GM12878 (cell line): ENCODE measurements around the gene PHLDB1. TPM values are rescaled to one million over a fixed set of nuclear protein-coding genes. Genes with fewer than 3 reads are reported as not detected.
A peak's percentile ranks its signal among the peaks of the same experiment; 100 is the strongest.

Experiments used
- ATAC-seq: fragments of 200-7000 bp; cut with Tn5 transposase; 3 replicates; pipeline ENCODE4 v1.9.1; 2020; ENCODE audit warnings: mild to moderate bottlenecking, moderate library complexity
- BruUV-seq: library from RNA; stranded (reverse); fragments of 400-500 nt; replicated peaks from 2 replicates; lab custom pipeline; 2021; lab: Mats Ljungman, UMichigan
- CTCF ChIA-PET: fragments of 300-600 bp; sonication (Branson Sonifier 250); formaldehyde crosslinking; extraction: SDS; loops from one replicate; lab custom pipeline; 2021; ENCODE audit warnings: inconsistent platforms; lab: Yijun Ruan, JAX
- POLR2A ChIA-PET: fragments of 350-600 bp; formaldehyde crosslinking; extraction: SDS; loops from one replicate; lab custom pipeline; 2021; ENCODE audit warnings: inconsistent platforms; lab: Charles Lee
- RAD21 ChIA-PET: fragments of 300-600 bp; sonication (Branson Sonifier 250); formaldehyde crosslinking; loops from one replicate; lab custom pipeline; 2023; ENCODE audit warnings: antibody characterized with exemption; ENCODE audit not compliant: unreplicated experiment; lab: Charles Lee
- SMC1A ChIA-PET: fragments of 300-600 bp; sonication (Branson Sonifier 250); formaldehyde crosslinking; loops from one replicate; lab custom pipeline; 2023; ENCODE audit not compliant: unreplicated experiment, uncharacterized antibody; lab: Charles Lee
- DNase-seq: peaks from one replicate; pipeline ENCODE4 v3.0.0-alpha.2; 2011; ENCODE audit warnings: low read depth, low spot score
- FAIRE-seq: peaks from 3 replicates; lab custom pipeline; 2011; peaks lifted over from hg19 to GRCh38; lab: Jason Lieb, UNC
- H2AFZ ChIP-seq: 2 replicates; pipeline ENCODE4 v1.6.0; 2011; ENCODE audit warnings: low read depth, low read length, control low read depth; ENCODE audit not compliant: control insufficient read depth
- H3K27ac ChIP-seq: 2 replicates; pipeline ENCODE4 v1.5.1; 2011; ENCODE audit warnings: control low read depth; ENCODE audit not compliant: control insufficient read depth, insufficient read depth
- H3K27me3 ChIP-seq, 2 experiments: replicated peaks in 1 of 2; 2 replicates each; pipeline versions ENCODE4 v1.6.0 to v1.6.1; 2011; ENCODE audit warnings: low read length in 1 of 2; ENCODE audit not compliant: control insufficient read depth in 2 of 2, insufficient read depth in 2 of 2
- H3K36me3 ChIP-seq, 2 experiments: 2 replicates each; pipeline ENCODE4 v1.5.1; 2011; ENCODE audit warnings: low read length in 1 of 2; ENCODE audit not compliant: control insufficient read depth in 2 of 2, insufficient read depth in 2 of 2
- H3K4me1 ChIP-seq: 2 replicates; pipeline ENCODE4 v1.6.1; 2011; ENCODE audit warnings: mild to moderate bottlenecking, low read length, moderate library complexity, mixed read lengths; ENCODE audit not compliant: control insufficient read depth, insufficient read depth
- H3K4me2 ChIP-seq: 2 replicates; pipeline ENCODE4 v1.6.0; 2011; ENCODE audit warnings: control low read depth; ENCODE audit not compliant: control insufficient read depth, insufficient read depth
- H3K4me3 ChIP-seq: fragments of 200-600 bp; sonication (generic); 2 replicates; pipeline ENCODE4 v1.5.1; 2016
- H3K79me2 ChIP-seq: 2 replicates; pipeline ENCODE4 v1.6.0; 2011; ENCODE audit warnings: low read length; ENCODE audit not compliant: control insufficient read depth, insufficient read depth
- H3K9ac ChIP-seq: 2 replicates; pipeline ENCODE4 v1.8.0; 2011; ENCODE audit warnings: low read length, control low read depth, mixed read lengths; ENCODE audit not compliant: control insufficient read depth, insufficient read depth
- H3K9me3 ChIP-seq: replicated peaks from 3 replicates; pipeline ENCODE4 v1.5.1; 2011; ENCODE audit warnings: mild to moderate bottlenecking, low read length; ENCODE audit not compliant: control insufficient read depth, insufficient read depth
- H4K20me1 ChIP-seq: 2 replicates; pipeline ENCODE4 v1.6.0; 2011; ENCODE audit not compliant: control insufficient read depth, insufficient read depth
- DPF2 ChIP-seq: fragments of 450-650 bp; IDR thresholded peaks from 2 replicates; pipeline ENCODE4 v1.6.1; 2017; ENCODE audit warnings: mild to moderate bottlenecking
- HDAC6 ChIP-seq: fragments of 200-600 bp; sonication (generic); IDR thresholded peaks from one replicate; pipeline ENCODE4 v1.8.0; 2017; ENCODE audit warnings: antibody characterized with exemption; ENCODE audit not compliant: unreplicated experiment
- JUNB ChIP-seq: IDR thresholded peaks from 2 replicates; pipeline ENCODE4 v1.6.1; 2016; ENCODE audit warnings: antibody characterized with exemption, mild to moderate bottlenecking
- SUPT20H ChIP-seq: IDR thresholded peaks from 2 replicates; pipeline ENCODE4 v1.6.1; 2011; ENCODE audit warnings: low read depth, mild to moderate bottlenecking, low read length, moderate library complexity, borderline replicate concordance; ENCODE audit not compliant: control insufficient read depth
- ZNF24 ChIP-seq: fragments of 450-650 bp; IDR thresholded peaks from 2 replicates; pipeline ENCODE4 v1.6.1; 2017; ENCODE audit warnings: antibody characterized with exemption, mild to moderate bottlenecking
- WGBS: methylation state at CpG from one replicate; pipeline ENCODE4 v1.1.6; 2016; ENCODE audit warnings: low lambda C conversion rate; ENCODE audit not compliant: insufficient replicate concordance, insufficient coverage; ENCODE audit errors: missing lambda C conversion rate; 5-methylcytosine and 5-hydroxymethylcytosine counted together
- in situ Hi-C: fragments of 300-500 bp; cut with MboI; formaldehyde crosslinking; loops from 9 replicates; pipeline ENCODE4 v1.14.3; 2018; ENCODE audit warnings: mixed read lengths
- intact Hi-C: fragments of 100-400 bp; cut with micrococcal nuclease; formaldehyde crosslinking; loops from one replicate; pipeline ENCODE4 v1.14.2; 2022; ENCODE audit not compliant: unreplicated experiment
- polyA plus RNA-seq, 11 experiments: library from polyadenylated mRNA; depleted of rRNA in 4 of 11; unstranded in 6 of 11; stranded (reverse) in 5 of 11; fragments of >200 nt; fragmentation: Nextera tagmentation in 4 of 11; fragmentation: Illumina TruSeq in 1 of 11; extraction: Ambion mirVana in 4 of 11; extraction: Trizol in 1 of 11; gene quantifications; 1 replicate in 1 of 11; 2 replicates in 10 of 11; pipeline versions ENCODE4 v1.2.1 to v1.2.3, GENCODE V29; 2011 to 2016; ENCODE audit warnings: inconsistent platforms in 2 of 11, missing spikeins in 2 of 11, low read depth in 1 of 11
- total RNA-seq, 4 experiments: library from RNA; depleted of rRNA in 3 of 4; stranded (reverse); fragments of >200 nt in 3 of 4; fragmentation: Illumina TruSeq in 1 of 4; extraction: Trizol in 1 of 4; gene quantifications; 2 replicates each; pipeline versions ENCODE4 v1.2.1 to v1.2.3, GENCODE V29; 2013 to 2021
- TF ChIP-seq, protein P1 (sequence below), 3 experiments: IDR thresholded peaks in 2 of 3; conservative IDR thresholded peaks in 1 of 3; 2 replicates each; pipeline ENCODE4 v1.5.1; 2011; ENCODE audit warnings: low read depth in 3 of 3, low read length in 3 of 3, mild to moderate bottlenecking in 3 of 3, control low read depth in 2 of 3, moderate library complexity in 2 of 3, inconsistent platforms in 1 of 3, mixed read lengths in 1 of 3; ENCODE audit not compliant: control insufficient read depth in 2 of 3, insufficient read depth in 1 of 3; ENCODE audit errors: extremely low read depth in 1 of 3

The PHLDB1 gene
- total and polyA plus RNA-seq, 10 of the 15 experiments (the other 5 are each of a cell fraction or from before 2014, with no cell fraction given), result 0.03 to 0.26 (median 0.18) TPM; not detected in 4

DNA sequence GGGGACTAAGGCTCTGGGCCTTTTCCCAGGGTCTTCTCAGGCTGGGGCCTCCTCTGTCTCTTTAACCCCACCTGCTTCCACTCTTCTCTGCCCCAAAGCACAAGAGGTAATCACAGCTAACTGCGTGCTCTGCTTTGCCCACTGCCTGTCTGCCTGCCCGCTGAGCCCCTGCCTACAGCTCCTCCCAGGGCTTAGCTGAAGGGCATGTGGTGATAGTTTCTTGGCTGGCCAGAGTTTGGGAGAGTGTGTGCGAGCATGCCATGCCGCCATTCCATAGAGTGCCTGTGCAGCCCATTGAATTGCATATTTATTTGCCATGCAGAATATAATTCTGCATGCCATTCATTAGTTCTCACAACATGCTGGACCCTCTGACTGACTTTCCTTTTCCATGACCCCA is 32.5 kb downstream of the PHLDB1 start (continued):
- TF ChIP-seq SUPT20H (no peak), JUNB (no peak), HDAC6 (no peak)
- TF ChIP-seq, all 136 proteins: peak for 0

DNA sequence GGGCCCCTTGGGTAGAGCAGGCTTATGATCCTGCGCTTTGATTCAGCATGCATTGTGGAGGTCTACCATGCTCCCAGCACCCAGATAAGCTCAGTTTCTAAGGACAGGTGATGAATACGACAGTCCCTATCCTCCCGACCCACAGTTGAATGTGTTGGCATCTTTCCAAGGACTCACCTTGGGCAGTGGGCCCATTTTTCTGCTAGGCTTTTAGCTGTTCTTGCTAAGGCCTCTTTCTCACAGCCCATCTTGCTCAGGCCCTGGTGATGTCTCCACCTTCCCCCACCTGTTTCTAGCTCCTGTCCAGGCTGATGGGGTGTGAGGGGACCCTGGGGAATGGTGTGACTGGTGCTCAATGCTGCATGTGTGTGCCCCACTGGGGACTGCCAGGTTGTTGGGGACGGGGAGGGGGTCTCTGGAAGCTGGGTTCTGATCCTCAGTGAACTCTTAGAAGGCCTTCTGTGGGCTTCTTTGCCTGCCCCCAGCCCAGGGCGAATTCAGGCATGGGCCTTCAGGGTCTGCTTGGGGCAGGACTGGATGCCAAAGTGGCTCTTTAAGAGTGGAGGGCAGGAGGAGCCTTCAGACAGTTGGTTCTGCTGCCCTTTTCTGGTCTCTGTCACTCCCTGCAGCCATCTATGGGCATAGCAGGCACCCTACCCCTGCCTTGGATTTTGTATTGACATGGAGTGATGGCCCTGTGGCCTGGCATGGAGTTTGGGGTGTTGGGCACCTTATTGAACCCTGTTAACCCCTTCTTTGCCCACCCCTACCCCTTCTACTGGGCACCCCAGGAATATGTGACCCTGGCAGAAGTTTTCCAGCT is 33.1 kb downstream of the PHLDB1 start:
- CTCF ChIA-PET, result no interaction called here
- ATAC-seq, result 0 out of 3 replicates have a peak, but pooled peaks have one; percentile 29

More for the DNA sequence above, 33.1 kb downstream of the PHLDB1 start:
- no peaks in the 10 kb centered on the region for H3K9me3 ChIP-seq
- intact Hi-C loops, result no loop called here
- peaks cover 3 to 4% of the 10 kb centered on the region in 2 experiments for H3K27me3 ChIP-seq
- no peak overlapping the region for H3K4me3 ChIP-seq
- ChIA-PET POLR2A (no interaction called here), RAD21 (no interaction called here), SMC1A (no interaction called here)
- H3K4me1 ChIP-seq, result no peaks in the 10 kb centered on the region
- H3K79me2 ChIP-seq, result no peaks in the 10 kb centered on the region
- TF ChIP-seq ZNF24, result no peak
- TF ChIP-seq DPF2, result no peak
- TF ChIP-seq, protein P1, sequence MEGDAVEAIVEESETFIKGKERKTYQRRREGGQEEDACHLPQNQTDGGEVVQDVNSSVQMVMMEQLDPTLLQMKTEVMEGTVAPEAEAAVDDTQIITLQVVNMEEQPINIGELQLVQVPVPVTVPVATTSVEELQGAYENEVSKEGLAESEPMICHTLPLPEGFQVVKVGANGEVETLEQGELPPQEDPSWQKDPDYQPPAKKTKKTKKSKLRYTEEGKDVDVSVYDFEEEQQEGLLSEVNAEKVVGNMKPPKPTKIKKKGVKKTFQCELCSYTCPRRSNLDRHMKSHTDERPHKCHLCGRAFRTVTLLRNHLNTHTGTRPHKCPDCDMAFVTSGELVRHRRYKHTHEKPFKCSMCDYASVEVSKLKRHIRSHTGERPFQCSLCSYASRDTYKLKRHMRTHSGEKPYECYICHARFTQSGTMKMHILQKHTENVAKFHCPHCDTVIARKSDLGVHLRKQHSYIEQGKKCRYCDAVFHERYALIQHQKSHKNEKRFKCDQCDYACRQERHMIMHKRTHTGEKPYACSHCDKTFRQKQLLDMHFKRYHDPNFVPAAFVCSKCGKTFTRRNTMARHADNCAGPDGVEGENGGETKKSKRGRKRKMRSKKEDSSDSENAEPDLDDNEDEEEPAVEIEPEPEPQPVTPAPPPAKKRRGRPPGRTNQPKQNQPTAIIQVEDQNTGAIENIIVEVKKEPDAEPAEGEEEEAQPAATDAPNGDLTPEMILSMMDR (IDR thresholded peaks at IDR 0.05 in 2 of 3, conservative IDR thresholded peaks at IDR 0.05 in 1 of 3; ENCODE audit: control insufficient read depth in 2 of 3, extremely low read depth in 1 of 3, insufficient read depth in 1 of 3, low read depth in 3 of 3, low read length in 3 of 3), result peak in 1 of 3 experiments; percentile 1; a peak in 1 of 6 replicates
- DNase-seq (no peak), FAIRE-seq (no peak)
- H4K20me1 ChIP-seq, result no peaks in the 10 kb centered on the region
- H3K36me3 ChIP-seq, result no peaks in the 10 kb centered on the region
- no peak overlapping the region for H2AFZ ChIP-seq
- in situ Hi-C loops, result no loop called here
- no peak overlapping the region for H3K4me2 ChIP-seq
- no peak overlapping the region for H3K27ac ChIP-seq
- WGBS, result 22% methylated on average over 5 of the region's 5 CpGs
- BruUV-seq, result no TSS peak
- no peak overlapping the region for H3K9ac ChIP-seq
